Measurements from ENCODE around the gene GALK1.

Gene GALK1

DNA sequence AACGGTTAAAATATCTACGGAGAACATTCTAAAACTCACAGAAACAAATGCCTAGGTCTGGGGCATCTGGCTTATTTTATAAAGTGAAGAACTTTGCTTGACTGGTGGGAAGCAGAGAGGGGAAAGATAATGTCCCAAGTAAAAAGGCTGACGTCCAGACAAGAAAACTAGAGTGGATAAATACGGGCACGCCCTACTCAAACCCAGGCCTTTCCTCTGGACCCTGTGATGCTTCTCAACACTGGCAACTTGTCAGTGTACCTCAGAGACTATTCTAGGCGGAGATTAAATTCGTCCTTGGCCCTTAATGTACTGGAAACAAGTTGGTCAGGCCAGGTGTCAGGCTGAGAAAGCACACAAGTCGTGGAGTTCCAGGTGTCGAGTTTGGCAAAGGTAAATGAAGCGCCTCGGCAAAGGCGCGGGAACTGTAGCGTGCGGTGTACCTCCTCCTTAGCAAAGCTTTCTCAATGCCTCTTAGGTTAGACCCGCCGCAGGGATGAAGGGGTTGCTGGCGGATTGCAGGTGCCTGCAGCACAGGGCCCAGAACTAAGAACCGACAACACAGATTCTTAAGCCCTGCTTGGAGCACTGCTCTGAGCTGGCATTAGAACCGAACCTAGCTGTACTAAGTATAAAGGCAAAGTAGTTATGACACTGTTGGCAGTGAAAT, 18.9 kb upstream of the GALK1 start:
- DNase-seq (ENCODE audit: low read depth in 2 of 2), result no peak

DNA sequence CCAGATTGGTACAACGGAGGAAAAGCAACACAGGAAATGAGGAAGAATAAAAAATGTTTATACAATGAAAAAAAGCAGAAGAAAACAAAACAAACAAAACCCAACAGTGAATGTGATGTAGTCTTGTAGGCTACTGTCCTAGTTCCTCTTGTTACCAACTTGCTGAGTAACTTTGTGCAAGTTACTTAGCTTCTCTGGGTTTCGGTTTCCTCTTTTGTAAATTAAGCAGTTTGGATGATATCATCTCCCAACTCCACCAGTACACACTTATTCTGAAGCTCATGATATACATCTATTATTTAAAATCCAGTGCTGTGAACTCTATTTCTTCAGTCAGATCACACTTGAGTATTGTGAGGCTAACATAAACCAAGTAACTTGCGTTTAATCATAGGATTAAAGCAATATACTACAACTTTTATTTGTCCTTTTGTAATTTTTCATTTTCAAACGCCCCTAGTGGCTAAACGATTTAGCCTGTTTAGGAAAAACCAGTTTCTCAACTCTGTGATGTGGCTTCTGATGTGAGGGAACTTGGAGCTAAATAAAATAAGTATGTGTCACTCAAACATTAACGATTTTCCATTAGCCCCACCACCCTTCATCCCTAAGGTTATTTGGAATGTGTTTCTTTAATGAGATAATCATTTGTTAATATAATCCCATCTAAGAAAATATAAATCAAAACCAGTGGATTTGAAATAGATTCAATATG, 18.2 kb upstream of the GALK1 start:
- no peak for DNase-seq (ENCODE audit: low read depth in 2 of 2)

DNA sequence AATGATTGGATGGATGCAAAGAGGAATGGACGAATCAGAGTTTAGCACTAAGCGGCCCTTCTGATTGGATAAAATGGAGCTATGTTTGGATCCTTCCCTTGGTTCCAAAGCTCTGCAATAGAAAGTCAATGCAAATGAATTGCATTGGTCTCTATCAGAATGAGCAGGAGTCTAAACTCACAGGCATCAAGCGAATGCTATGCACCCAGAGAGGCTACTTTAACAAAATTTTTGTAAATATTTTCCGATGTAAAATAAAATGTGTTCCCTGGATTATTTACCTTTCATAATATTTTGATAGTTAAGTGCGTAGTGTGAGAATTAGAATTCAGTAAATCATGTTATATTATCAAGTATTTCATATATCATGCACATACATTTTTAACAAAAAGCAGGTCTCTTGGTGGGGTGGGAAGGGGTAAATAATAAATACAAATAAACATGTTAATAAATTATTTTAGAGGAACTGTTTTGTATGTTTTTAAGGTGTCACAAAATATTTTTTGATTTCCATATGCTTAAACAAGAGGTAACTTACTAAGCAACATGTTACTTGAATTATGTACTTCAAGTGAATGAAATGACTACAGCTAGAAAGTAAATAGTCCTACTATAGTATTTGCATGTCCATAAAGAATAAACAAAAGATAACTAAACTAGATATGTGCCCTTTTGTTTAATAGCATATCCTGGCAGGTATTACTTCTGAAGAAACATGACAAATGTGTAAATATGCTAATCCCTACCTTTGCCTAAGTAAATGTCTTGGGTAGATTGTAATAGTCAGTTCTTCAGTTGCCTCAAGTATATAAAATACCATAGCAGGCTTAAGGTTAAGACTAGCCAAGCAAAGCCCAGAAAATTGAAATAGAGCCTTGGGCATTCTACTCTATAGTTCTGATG, 15.2 kb upstream of the GALK1 start:
- DNase-seq (ENCODE audit: low read depth in 2 of 2), result no peak

DNA sequence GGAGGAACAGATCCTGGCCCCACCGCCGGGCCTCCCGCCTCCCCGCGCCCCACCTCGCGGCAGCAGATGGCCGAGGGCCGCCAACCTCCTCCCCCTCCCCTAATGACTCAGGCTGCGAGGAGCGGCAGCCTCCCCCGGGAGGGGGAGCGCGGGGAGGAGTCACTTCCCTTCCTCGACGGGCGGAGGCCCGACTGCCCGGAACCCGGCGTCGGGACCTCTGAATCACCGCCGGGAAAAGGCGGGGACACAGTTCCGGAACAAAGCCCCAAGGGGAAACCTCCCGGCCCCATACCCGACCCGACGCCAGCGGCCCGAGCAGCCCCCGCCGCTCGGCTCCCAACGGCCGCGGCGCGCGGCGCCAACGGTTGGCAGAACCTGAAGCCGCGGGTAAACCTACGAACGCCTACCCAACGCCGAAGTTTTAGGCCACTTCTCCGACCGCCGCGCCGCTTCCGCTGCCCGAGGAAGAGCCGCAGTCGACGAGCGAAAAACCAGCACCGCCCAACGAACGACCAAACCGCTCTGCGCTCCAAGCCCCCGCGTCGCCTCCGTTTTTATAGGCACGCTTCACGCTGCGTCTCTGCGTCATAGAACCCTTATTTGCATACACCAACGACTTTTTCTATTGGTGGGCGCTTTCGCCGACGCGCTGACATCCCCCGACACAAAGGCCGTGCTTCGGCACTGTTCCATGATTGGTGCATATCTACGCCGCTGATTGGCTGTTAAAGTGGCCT, 14.4 kb upstream of the GALK1 start:
- peak; percentile 92 to 95 for DNase-seq (ENCODE audit: low read depth in 2 of 2)

DNA sequence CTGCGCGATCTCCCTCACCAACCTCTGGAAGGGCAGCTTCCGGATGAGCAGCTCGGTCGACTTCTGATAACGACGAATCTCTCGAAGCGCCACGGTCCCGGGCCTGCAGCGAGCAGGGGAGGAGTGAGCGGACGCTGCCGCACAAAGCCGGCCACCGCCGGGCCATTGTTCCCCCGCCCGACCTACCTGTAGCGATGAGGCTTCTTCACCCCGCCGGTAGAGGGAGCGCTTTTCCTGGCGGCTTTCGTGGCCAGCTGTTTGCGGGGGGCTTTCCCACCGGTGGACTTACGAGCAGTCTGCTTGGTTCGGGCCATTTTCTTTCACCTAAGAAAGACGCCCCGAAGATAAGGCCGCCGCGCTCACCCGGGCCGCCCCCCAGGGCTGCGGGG, 13.9 kb upstream of the GALK1 start:
- no peak for DNase-seq (ENCODE audit: low read depth in 2 of 2)

DNA sequence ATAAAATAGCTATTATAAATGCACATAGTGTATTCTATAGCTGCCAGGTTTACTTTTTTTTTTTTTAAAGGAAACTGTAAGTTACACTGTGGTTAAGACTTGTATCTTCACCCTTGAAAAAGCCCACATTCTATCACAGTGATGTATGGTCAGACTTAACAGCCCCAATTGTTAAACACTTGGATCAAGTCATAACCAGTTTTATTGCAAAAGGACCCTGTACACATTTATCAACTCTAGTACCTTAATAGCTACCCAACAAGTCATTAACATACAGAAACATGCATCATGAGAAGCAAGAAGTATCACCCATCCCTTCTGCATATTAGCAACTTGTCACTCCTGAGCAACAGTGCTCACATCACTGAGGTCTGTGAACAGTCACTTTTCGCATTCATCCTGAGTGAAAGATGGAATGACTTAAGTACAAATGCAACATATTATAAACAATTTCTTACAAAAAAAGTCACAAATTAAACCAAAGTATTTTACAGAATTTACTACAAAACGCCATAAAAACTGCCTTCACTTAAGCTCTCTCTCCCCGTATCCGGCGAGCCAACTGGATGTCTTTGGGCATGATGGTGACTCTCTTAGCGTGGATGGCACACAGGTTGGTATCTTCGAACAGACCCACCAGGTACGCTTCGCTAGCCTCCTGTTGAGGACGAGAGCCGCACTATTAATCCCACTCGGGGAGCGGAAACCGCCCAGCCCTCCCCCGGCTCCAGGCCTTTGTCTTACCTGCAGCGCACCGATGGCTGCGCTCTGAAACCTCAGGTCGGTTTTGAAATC, 13.3 kb upstream of the GALK1 start:
- peak in 1 of 2 donors; percentile 13 for DNase-seq (ENCODE audit: low read depth in 2 of 2)

DNA sequence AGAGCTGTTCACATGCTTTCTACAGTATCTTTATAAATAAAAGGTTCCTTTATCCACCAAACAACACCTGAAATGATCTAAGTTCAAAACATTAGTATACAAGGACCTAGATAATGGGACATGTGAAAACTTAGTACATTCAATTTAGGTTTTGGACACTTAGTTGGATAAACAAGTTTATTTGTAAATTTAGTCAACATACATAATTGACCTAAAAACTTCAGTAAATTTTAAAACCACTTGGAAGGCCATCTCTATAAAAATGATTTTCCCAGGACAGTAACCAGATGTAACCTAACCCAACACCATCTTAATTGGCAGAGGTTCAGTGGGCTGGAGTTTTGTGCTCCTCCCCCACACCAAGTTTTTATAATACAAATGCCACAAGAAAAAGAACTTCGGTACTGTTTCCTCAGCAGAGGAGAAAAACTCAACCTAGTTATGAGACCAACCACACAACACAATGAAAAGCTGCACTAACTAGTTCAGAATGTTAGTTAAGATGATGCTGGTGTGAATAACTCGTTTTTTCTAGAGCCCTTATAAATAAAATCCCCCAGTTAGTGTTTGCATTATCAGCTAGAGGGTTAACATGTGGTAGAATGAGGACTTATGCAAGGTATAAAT, 12.4 kb upstream of the GALK1 start:
- no peak for DNase-seq (ENCODE audit: low read depth in 2 of 2)

DNA sequence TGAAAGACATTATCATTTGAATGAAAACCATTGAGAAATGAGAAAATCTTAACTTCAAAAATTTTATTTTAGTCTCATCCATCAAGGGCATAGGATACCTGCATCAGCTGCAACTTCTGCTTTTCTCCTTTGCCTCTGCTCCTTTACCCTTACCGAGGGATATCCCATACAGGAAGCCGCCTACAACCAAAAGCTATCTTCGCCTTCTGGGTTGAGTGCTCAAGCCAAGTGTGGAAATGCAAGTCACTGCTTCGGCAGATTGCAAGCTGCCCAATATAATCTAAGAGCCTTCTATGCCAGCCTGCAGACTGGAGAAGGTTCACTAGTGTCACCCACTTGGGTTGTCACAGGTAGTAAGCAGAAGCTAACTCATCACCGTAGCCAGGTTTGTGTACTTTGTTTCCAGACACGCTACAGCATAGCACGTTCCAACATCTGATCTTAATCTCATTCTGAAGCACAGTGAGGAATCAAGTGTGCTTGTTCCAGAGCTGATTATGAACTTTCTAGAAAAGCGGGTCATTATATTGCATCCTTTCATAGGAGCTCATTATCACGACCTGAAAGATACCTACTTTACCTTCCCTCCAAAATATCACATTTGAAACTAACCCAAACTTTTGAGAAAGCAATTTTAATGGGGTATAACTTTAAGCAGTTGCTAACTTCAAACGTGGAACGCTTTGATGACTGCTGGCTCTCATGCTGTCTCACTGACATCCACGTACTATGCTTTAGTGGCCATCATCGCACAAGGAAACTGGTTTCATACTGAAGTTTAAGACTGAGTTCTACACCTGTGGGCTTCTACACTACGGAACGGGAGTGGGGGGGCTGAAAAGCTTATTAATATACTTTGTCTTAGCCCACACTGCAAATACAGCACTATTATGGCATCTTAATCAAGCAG, 11.6 kb upstream of the GALK1 start:
- DNase-seq (ENCODE audit: low read depth in 2 of 2), result no peak

DNA sequence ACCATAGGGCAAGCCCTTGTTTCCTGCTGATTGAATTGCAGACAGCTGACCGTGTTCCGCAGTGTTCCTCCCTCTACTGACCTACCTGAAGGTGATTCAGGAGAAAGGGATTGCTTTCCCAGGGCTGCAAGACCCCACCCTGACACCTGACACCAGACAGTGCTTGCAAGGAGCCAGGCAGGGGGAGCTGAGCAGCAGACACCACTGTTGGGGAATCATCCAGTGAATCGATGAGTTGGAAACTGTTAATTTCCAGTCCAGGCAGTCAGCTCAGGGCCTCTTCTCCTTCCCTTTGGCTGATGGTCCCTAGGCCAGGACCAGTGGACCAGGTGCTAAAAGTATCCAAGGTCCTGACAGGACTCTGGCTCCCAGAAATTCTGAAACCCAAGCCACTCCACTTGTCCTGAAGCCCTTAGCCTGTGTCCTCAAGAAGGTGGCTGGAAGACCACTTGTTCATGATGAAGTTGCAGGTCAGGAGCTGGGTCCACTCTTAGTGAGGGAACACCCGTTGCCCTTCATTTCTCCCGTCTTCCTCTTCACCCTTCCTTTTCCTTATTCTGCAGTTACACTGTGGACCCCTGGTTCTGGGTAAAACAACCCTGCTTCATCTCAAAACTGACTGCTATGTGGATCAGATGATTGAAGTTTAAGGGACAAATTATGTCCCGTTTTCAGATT, 10.1 kb upstream of the GALK1 start:
- no peak for DNase-seq (ENCODE audit: low read depth in 2 of 2)

DNA sequence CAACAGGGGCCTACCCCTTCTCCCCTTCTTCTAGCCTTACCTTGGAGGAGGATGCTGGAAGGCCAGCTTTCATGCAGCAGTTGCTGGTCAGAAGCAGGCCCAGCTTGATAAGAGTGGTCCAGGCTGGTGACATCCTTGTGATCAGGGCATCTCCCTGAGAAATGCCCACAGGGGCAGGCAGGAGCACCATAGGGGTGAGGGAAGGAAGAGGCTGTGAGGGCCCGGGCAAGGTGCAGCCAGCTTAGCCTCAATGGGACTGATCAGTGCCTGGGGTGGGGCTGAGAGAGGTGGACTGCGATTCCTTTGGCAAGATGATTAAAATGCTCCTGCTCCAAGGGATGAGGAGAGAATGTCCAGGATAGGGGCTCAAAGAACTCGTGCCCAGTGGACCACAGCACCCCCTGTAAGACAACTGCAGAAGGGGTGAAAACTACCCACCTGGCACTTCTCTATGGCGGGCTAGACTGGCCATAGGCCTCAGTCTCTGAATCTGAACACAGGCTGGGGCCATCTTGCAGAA, 9.5 kb upstream of the GALK1 start:
- no peak for DNase-seq (ENCODE audit: low read depth in 2 of 2)

DNA sequence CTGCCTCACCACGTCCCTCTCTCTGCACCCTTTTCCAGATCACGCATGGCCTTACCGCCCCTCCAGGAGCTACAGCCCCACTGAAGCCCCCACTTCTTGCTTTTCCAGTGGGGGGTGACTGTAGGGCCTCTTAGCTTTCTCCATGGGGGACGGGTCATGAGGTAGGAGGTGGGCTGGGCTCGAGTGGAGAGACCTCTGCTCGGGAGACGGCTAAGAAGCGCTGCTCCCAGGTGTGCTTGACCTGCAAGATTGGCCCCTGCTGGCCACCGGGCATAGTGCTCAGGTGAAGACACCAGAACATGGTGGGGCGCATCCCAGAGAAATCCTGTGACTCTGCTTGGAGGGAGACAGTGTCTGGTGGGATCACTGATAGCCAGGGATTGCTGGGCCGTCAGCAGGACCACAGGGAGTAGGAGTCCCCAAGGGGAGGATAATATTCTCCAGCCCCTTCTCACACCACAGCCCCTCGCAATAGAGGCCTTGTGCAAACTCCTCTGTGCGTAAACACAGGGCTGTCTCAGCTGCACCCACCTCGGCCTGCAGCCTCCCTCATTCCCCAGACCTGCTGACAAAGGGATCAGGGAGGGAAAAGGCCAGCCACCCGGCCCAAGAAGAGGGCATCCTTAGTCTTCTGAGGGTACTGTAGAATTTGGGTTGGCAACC, 8.9 kb upstream of the GALK1 start:
- DNase-seq (ENCODE audit: low read depth in 2 of 2), result no peak

DNA sequence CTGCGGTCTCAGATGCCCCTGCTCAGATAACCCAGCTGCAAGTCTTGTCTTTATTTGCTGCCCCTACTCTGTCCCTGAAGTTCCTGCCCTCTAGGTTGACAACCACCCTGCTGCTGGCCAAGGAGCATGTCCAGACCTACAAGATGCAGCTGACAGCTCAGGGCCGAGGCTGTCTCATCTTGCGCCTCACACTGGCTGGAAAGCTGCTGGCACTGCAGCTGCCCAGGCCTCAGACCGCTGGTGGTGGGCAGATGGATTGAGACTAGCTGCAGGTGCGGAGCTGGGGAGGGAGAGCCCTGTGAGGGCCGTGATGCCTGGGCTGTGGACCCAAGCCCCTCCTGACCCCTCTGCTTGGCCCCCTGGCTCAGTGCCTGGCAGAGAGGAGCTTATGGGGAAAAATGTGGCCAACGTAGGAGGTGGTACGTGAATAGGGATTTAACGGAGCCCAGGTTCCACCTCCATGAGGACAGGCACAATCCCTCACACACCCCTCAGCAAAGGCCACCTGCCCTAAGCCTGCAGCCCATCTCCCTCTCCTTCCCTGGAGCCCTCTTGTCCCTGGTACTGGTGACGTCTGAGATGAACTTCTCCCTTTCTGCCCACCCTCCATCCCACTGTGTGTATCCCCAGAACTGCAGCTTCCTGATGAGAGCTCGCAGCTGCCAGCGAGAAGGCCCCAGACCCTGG, 8.3 kb upstream of the GALK1 start:
- no peak for DNase-seq (ENCODE audit: low read depth in 2 of 2)

DNA sequence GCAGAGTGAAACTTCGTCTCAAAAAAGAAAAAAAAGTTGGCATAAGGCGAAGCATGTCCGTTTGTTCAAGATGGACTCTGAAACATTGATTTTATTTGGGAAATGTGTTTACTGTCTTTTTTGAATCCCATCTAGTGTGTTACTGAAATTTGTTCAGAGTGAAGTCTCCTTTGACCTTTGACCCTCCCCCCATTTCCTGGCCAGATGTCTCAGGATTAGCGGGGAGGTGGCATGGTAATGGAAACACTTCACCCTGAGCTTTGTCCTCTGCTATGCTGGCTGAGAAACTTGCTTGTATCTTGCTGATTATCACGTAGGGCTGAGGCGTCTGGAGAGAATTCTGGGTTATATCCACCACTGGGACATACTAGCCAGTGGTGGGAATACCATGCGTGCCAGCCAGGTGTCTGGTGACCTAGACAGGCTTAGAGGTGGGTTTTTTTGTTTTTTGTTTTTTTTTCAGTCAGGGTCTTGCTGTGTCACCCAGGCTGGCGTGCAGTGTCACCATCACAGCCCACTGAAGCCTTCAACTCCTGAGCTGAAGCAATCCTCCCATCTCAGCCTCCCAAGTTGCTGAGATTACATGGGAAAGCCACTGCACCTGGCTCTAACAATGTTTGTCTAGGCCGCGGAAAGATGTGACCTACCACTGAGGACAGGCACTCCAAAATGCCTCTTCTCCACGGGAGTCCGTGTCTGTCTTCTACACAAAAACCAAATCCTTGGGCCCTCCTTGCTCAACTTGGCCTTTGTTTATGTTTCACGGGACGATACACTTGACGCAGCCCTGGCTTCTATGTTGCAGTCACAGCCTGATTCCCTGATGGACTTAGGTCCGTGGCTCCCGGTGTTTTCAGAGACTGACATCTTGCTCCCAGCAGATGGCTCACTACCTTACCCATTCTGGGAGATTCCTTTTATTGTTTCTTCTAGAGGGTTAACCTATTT, 6.6 kb upstream of the GALK1 start:
- no peak for DNase-seq (ENCODE audit: low read depth in 2 of 2)

DNA sequence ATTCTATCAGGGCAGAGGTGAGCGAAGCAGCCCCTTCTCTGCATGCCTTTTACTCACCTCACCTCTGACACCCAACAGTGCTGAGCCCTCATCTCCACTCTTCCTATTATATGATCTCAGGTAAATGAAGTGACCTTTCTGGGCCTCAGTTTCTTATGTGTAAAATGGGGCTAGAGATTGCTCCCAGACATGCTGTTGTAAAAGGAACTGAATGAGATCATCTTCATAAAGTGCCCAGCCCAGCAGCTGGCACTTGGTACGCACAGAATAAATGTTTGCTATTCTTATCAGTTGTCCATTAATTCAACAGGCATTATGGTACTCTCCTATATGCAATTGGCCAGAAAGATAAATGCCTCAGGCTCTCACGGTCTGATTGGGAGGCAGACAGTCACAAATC, 4.5 kb upstream of the GALK1 start:
- DNase-seq (ENCODE audit: low read depth in 2 of 2), result no peak

DNA sequence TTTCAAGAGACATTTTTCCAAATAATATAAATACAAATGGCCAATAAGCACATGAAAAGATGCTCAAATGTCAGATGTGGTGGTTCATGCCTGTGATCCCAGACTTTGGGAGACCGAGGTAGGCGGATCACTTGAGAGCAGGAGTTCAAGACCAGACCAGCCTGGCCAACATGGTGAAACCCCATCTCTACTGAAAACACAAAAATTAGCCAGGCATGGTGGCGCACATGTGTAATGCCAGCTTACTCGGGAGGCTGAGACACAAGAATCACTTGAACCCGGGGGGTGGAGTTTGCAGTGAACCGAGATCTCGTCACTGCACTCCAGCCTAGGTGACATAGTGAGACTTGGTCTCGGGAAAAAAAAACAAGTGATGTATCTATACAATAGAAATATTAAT, 2.9 kb upstream of the GALK1 start:
- DNase-seq (ENCODE audit: low read depth in 2 of 2), result no peak

DNA sequence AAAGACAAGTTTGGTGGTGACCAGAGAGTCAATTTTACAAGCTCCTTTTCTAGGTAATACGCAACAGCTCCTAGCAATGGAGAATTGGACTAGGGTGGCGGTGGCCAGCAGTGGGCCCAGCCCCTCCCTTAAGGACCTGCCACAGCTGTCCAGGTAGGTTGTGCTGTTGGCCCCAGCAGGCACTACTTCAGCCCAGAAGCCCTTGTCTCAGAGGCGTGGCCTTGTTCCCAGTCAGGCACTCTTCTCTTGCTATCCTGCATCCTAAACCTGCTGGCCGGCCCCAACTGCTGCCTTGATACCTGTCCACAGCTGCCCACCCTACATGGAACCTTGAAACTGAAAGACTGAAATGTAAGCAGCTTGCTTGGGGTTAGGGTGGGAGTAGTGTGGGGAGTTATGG, 989 bp upstream of the GALK1 start:
- no peak for DNase-seq (ENCODE audit: low read depth in 2 of 2)

DNA sequence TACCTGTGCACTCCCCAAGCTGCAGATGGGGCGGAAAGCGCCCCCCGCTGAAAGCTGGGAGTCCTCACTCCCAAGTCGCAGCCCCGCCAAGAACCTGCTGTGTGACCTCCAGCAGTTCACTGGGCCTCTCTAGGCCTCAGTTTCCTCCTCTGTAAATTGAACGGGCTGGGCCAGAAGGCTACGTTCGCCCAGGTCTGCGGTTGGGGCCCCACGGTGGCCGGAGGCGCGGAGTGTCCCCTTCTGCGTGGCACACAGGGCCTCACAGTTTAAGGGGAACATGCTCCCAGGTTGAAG, 628 bp downstream of the GALK1 start:
- no peak for DNase-seq (ENCODE audit: low read depth in 2 of 2)
